ENCODE data around the gene SLC25A36. TPM values are rescaled to one million over a fixed set of nuclear protein-coding genes. Genes with fewer than 3 reads are reported as not detected.
"Not testable (repeated sequence)": the region's sequence is repeated elsewhere in the genome, so short reads cannot be mapped to it uniquely, and the experiment has no call there.

Gene SLC25A36
- total and polyA plus RNA-seq, 2 donors (not counting 1 experiment from before 2014, with no cell fraction given) = 29.3 to 76.0 TPM

GRCh38 chr3:140933109-140933508, 8.5 kb upstream of the SLC25A36 start:
- POLR2A ChIA-PET = no interaction called here
- no peak for DNase-seq

GRCh38 chr3:140933552-140933951, 8.1 kb upstream of the SLC25A36 start:
- Mint-ChIP-seq H3K4me1 (peaks cover 2% of the 10 kb centered on the region), H3K27ac (no peak overlapping the region), H3K27me3 (peaks cover 44% of the 10 kb centered on the region), H3K9me3 (ENCODE audit: insufficient read depth) (peaks cover 5% of the 10 kb centered on the region), H3K4me3 (no peak overlapping the region)
- no peaks in the 10 kb centered on the region for H3K36me3 ChIP-seq (replicated peaks in 1 of 2; ENCODE audit: control extremely low read depth in 1 of 2, control insufficient read depth in 1 of 2, extremely low read depth in 1 of 2, insufficient read depth in 2 of 2, low read length in 1 of 2)
- no peak overlapping the region for H3K4me2 ChIP-seq (replicated peaks; ENCODE audit: low read depth, low read length, poor library complexity, severe bottlenecking)
- intact Hi-C loops (cut with micrococcal nuclease) = no loop called here
- no peaks in the 10 kb centered on the region for H3K4me1 ChIP-seq (ENCODE audit: control insufficient read depth in 2 of 2, insufficient read depth in 2 of 2, low read length in 2 of 2)
- H2AFZ ChIP-seq (ENCODE audit: insufficient read depth, low read depth, low read length, poor library complexity, severe bottlenecking) = no peak overlapping the region
- no peaks in the 10 kb centered on the region for H3K9me3 ChIP-seq (ENCODE audit: control extremely low read depth in 1 of 3, control insufficient read depth in 2 of 3, insufficient read depth in 1 of 3, low read length in 2 of 3)
- DNase-seq = no peak
- no peaks in the 10 kb centered on the region for H4K20me1 ChIP-seq (ENCODE audit: control insufficient read depth, insufficient read depth, low read length, poor library complexity, severe bottlenecking)
- no peak overlapping the region for H3K4me3 ChIP-seq (ENCODE audit: control extremely low read depth in 1 of 5, extremely low read depth in 1 of 5, insufficient read depth in 1 of 5, low read depth in 2 of 5, low read length in 4 of 5)
- ChIA-PET CTCF (interaction anchor here (1.9 kb wide), 1 partner anchor 11 kb away, joined by 5 read pairs; no protein-coding TSS in a partner anchor), POLR2A (no interaction called here)
- no peak for ATAC-seq (ENCODE audit: low read depth)
- no peaks in the 10 kb centered on the region for H3K79me2 ChIP-seq (ENCODE audit: control insufficient read depth, insufficient read depth, low read length)
- no peak overlapping the region for H3K9ac ChIP-seq (ENCODE audit: low read length)
- peaks cover 0 to 20% (median 3%) of the 10 kb centered on the region in 4 experiments for H3K27me3 ChIP-seq (replicated peaks in 1 of 4; ENCODE audit: control extremely low read depth in 1 of 4, control insufficient read depth in 3 of 4, insufficient read depth in 4 of 4, low read length in 3 of 4)
- 95% methylated on average over 7 of the region's 8 CpGs for WGBS (ENCODE audit: insufficient coverage)
- TF ChIP-seq EZH2 (IDR thresholded peaks at IDR 0.05; ENCODE audit: borderline replicate concordance, insufficient read depth, low read depth, low read length, poor library complexity, severe bottlenecking) = no peak
- no peak for TF ChIP-seq CTCF (IDR thresholded peaks at IDR 0.05)
- no peak overlapping the region for H3K27ac ChIP-seq (ENCODE audit: low read length in 2 of 2)

More at GRCh38 chr3:140933109-140933508, 8.5 kb upstream of the SLC25A36 start:
- no peak overlapping the region for H3K4me3 ChIP-seq (ENCODE audit: control extremely low read depth in 1 of 5, extremely low read depth in 1 of 5, insufficient read depth in 1 of 5, low read depth in 2 of 5, low read length in 4 of 5)
- H3K9ac ChIP-seq (ENCODE audit: low read length) = no peak overlapping the region
- Mint-ChIP-seq H3K4me1 (peaks cover 2% of the 10 kb centered on the region), H3K4me3 (no peak overlapping the region), H3K9me3 (ENCODE audit: insufficient read depth) (peaks cover 5% of the 10 kb centered on the region), H3K27ac (no peak overlapping the region), H3K27me3 (peaks cover 44% of the 10 kb centered on the region)
- no peak overlapping the region for H3K27ac ChIP-seq (ENCODE audit: low read length in 2 of 2)
- no peak overlapping the region for H3K4me2 ChIP-seq (replicated peaks; ENCODE audit: low read depth, low read length, poor library complexity, severe bottlenecking)
- H3K9me3 ChIP-seq (ENCODE audit: control extremely low read depth in 1 of 3, control insufficient read depth in 2 of 3, insufficient read depth in 1 of 3, low read length in 2 of 3) = no peaks in the 10 kb centered on the region
- intact Hi-C loops (cut with micrococcal nuclease) = no loop called here
- CTCF ChIA-PET = interaction anchor here (1.0 to 1.9 kb wide), 2 partner anchors 10 to 11 kb away, joined by 3 to 5 read pairs; no protein-coding TSS in a partner anchor
- peaks cover 0 to 20% (median 3%) of the 10 kb centered on the region in 4 experiments for H3K27me3 ChIP-seq (replicated peaks in 1 of 4; ENCODE audit: control extremely low read depth in 1 of 4, control insufficient read depth in 3 of 4, insufficient read depth in 4 of 4, low read length in 3 of 4)
- ATAC-seq (ENCODE audit: low read depth) = no peak
- no peaks in the 10 kb centered on the region for H3K4me1 ChIP-seq (ENCODE audit: control insufficient read depth in 2 of 2, insufficient read depth in 2 of 2, low read length in 2 of 2)
- TF ChIP-seq CTCF (IDR thresholded peaks at IDR 0.05) = no peak
- no peak for TF ChIP-seq EZH2 (IDR thresholded peaks at IDR 0.05; ENCODE audit: borderline replicate concordance, insufficient read depth, low read depth, low read length, poor library complexity, severe bottlenecking)
- H3K36me3 ChIP-seq (replicated peaks in 1 of 2; ENCODE audit: control extremely low read depth in 1 of 2, control insufficient read depth in 1 of 2, extremely low read depth in 1 of 2, insufficient read depth in 2 of 2, low read length in 1 of 2) = no peaks in the 10 kb centered on the region
- H3K79me2 ChIP-seq (ENCODE audit: control insufficient read depth, insufficient read depth, low read length) = no peaks in the 10 kb centered on the region
- WGBS (ENCODE audit: insufficient coverage) = 89% methylated on average over 7 of the region's 7 CpGs
- H2AFZ ChIP-seq (ENCODE audit: insufficient read depth, low read depth, low read length, poor library complexity, severe bottlenecking) = no peak overlapping the region
- no peaks in the 10 kb centered on the region for H4K20me1 ChIP-seq (ENCODE audit: control insufficient read depth, insufficient read depth, low read length, poor library complexity, severe bottlenecking)

- H3K4me3 ChIP-seq (ENCODE audit: control extremely low read depth in 1 of 5, extremely low read depth in 1 of 5, insufficient read depth in 1 of 5, low read depth in 2 of 5, low read length in 4 of 5); H3K9ac ChIP-seq (ENCODE audit: low read length); H3K4me2 ChIP-seq (replicated peaks; ENCODE audit: low read depth, low read length, poor library complexity, severe bottlenecking); H3K27ac ChIP-seq (ENCODE audit: low read length in 2 of 2); H3K27ac Mint-ChIP-seq; H3K27me3 ChIP-seq (replicated peaks in 1 of 4; ENCODE audit: control extremely low read depth in 1 of 4, control insufficient read depth in 3 of 4, insufficient read depth in 4 of 4, low read length in 3 of 4); H3K27me3 Mint-ChIP-seq; H4K20me1 ChIP-seq (ENCODE audit: control insufficient read depth, insufficient read depth, low read length, poor library complexity, severe bottlenecking); H3K36me3 ChIP-seq (replicated peaks in 1 of 2; ENCODE audit: control extremely low read depth in 1 of 2, control insufficient read depth in 1 of 2, extremely low read depth in 1 of 2, insufficient read depth in 2 of 2, low read length in 1 of 2); ATAC-seq (ENCODE audit: low read depth); DNase-seq; POLR2A ChIA-PET; H2AFZ ChIP-seq (ENCODE audit: insufficient read depth, low read depth, low read length, poor library complexity, severe bottlenecking); H3K9me3 ChIP-seq (ENCODE audit: control extremely low read depth in 1 of 3, control insufficient read depth in 2 of 3, insufficient read depth in 1 of 3, low read length in 2 of 3); H3K4me3 Mint-ChIP-seq; H3K9me3 Mint-ChIP-seq (ENCODE audit: insufficient read depth); intact Hi-C loops (cut with micrococcal nuclease): not testable (repeated sequence)
- H3K4me1 Mint-ChIP-seq = peaks cover 25% of the 10 kb centered on the region
- WGBS (ENCODE audit: insufficient coverage) = no CpG with 5 or more reads among the region's 4 CpGs
- Histone ChIP-seq H3K4me1 (ENCODE audit: control insufficient read depth in 2 of 2, insufficient read depth in 2 of 2, low read length in 2 of 2) (peaks cover 11 to 18% of the 10 kb centered on the region in 2 donors), H3K79me2 (ENCODE audit: control insufficient read depth, insufficient read depth, low read length) (peaks cover 22% of the 10 kb centered on the region)
- CTCF ChIA-PET = interaction anchor here (1.3 kb wide), 1 partner anchor 11 kb away, joined by 3 read pairs; no protein-coding TSS in a partner anchor
Observed at GRCh38 chr3:140939305-140939704, 2.3 kb upstream of the SLC25A36 start.

Measured in B cell (primary cell).